WTC11 (cell line): ENCODE measurements around the gene CPNE8. TPM values are rescaled to one million over a fixed set of nuclear protein-coding genes. Genes with fewer than 3 reads are reported as not detected.

Source experiments
- ATAC-seq: fragments of 200-7000 bp; cut with Tn5 transposase; 2 replicates; pipeline ENCODE4 v1.10.0; 2021; ENCODE audit warnings: mild to moderate bottlenecking, moderate library complexity
- CTCF ChIA-PET: fragments of 300-600 bp; sonication (Branson Sonifier 250); formaldehyde crosslinking; loops from one replicate; lab custom pipeline; 2021; ENCODE audit warnings: antibody characterized with exemption; lab: Charles Lee
- POLR2A ChIA-PET: fragments of 350-600 bp; sonication (Branson Sonifier 250); formaldehyde crosslinking; loops from one replicate; lab custom pipeline; 2021; ENCODE audit warnings: antibody characterized with exemption; lab: Charles Lee
- DNase-seq: peaks from one replicate; pipeline ENCODE4 v3.0.0; 2021; ENCODE audit warnings: low spot score
- H3K27ac Mint-ChIP-seq: 2 replicates; pipeline ENCODE4 v1.8.0; 2021; ENCODE audit warnings: mixed read lengths
- H3K27me3 Mint-ChIP-seq: 2 replicates; pipeline ENCODE4 v1.8.0; 2021; ENCODE audit warnings: low read depth, mild to moderate bottlenecking, moderate library complexity, mixed read lengths
- H3K36me3 Mint-ChIP-seq: 2 replicates; pipeline ENCODE4 v1.8.0; 2021; ENCODE audit warnings: mixed read lengths
- H3K4me1 Mint-ChIP-seq: 2 replicates; pipeline ENCODE4 v1.8.0; 2022; ENCODE audit warnings: mixed read lengths
- H3K4me3 Mint-ChIP-seq: 2 replicates; pipeline ENCODE4 v1.8.0; 2021; ENCODE audit warnings: mild to moderate bottlenecking, moderate library complexity, mixed read lengths
- H3K9me3 Mint-ChIP-seq: 2 replicates; pipeline ENCODE4 v1.8.0; 2021; ENCODE audit warnings: mixed read lengths
- ATF1 ChIP-seq: sonication (generic); formaldehyde crosslinking; IDR thresholded peaks from 2 replicates; pipeline ENCODE4 v1.8.1; 2023; ENCODE audit warnings: mild to moderate bottlenecking, moderate library complexity, missing genetic modification reagents
- CREB1 ChIP-seq: sonication (generic); formaldehyde crosslinking; IDR thresholded peaks from 2 replicates; pipeline ENCODE4 v1.8.0; 2023; ENCODE audit warnings: mild to moderate bottlenecking, missing genetic modification reagents
- ELF4 ChIP-seq: sonication (generic); formaldehyde crosslinking; IDR thresholded peaks from 2 replicates; pipeline ENCODE4 v1.8.1; 2022; ENCODE audit warnings: low read depth, mild to moderate bottlenecking, moderate library complexity, missing genetic modification reagents
- EMX1 ChIP-seq: fragments of 250-450 bp; sonication (Bioruptor Pico); IDR thresholded peaks from 2 replicates; pipeline ENCODE4 v1.8.0; 2021; ENCODE audit warnings: mild to moderate bottlenecking
- ESRRA ChIP-seq: sonication (generic); formaldehyde crosslinking; IDR thresholded peaks from 2 replicates; pipeline ENCODE4 v1.8.1; 2022; ENCODE audit warnings: mild to moderate bottlenecking, missing genetic modification reagents, borderline replicate concordance
- FOXK1 ChIP-seq: sonication (generic); formaldehyde crosslinking; IDR thresholded peaks from 2 replicates; pipeline ENCODE4 v1.8.0; 2022; ENCODE audit warnings: mild to moderate bottlenecking, moderate library complexity, missing genetic modification reagents
- MXD4 ChIP-seq: fragments of 250-450 bp; sonication (Bioruptor Pico); IDR thresholded peaks from 2 replicates; pipeline ENCODE4 v1.8.0; 2021; ENCODE audit warnings: mild to moderate bottlenecking, moderate library complexity, borderline replicate concordance
- NFYB ChIP-seq: sonication (generic); formaldehyde crosslinking; conservative IDR thresholded peaks from 2 replicates; pipeline ENCODE4 v1.8.0; 2022; ENCODE audit warnings: low read depth, missing genetic modification reagents
- NR1H2 ChIP-seq: sonication (generic); formaldehyde crosslinking; IDR thresholded peaks from 2 replicates; pipeline ENCODE4 v1.9.0; 2021; ENCODE audit warnings: mild to moderate bottlenecking, moderate library complexity, missing genetic modification reagents
- NR3C1 ChIP-seq: sonication (generic); formaldehyde crosslinking; conservative IDR thresholded peaks from 2 replicates; pipeline ENCODE4 v1.8.1; 2023; ENCODE audit warnings: low read depth, mild to moderate bottlenecking, missing genetic modification reagents
- OVOL2 ChIP-seq: fragments of 250-450 bp; sonication (Bioruptor Pico); IDR thresholded peaks from 2 replicates; pipeline ENCODE4 v1.9.0; 2021; ENCODE audit warnings: mild to moderate bottlenecking, borderline replicate concordance
- SMAD3 ChIP-seq: sonication (generic); formaldehyde crosslinking; IDR thresholded peaks from 2 replicates; pipeline ENCODE4 v1.8.0; 2022; ENCODE audit warnings: missing genetic modification reagents, mild to moderate bottlenecking, borderline replicate concordance
- SP1 ChIP-seq: sonication (generic); formaldehyde crosslinking; conservative IDR thresholded peaks from 2 replicates; pipeline ENCODE4 v1.8.1; 2022; ENCODE audit warnings: missing genetic modification reagents
- TEAD4 ChIP-seq: sonication (generic); formaldehyde crosslinking; IDR thresholded peaks from 2 replicates; pipeline ENCODE4 v1.8.0; 2022; ENCODE audit warnings: mild to moderate bottlenecking, missing genetic modification reagents
- TP53 ChIP-seq: sonication (generic); formaldehyde crosslinking; IDR thresholded peaks from 2 replicates; pipeline ENCODE4 v1.8.1; 2023; ENCODE audit warnings: mild to moderate bottlenecking, missing genetic modification reagents
- ZNF121 ChIP-seq: sonication (generic); formaldehyde crosslinking; IDR thresholded peaks from 2 replicates; pipeline ENCODE4 v1.8.0; 2023; ENCODE audit warnings: missing genetic modification reagents
- ZNF219 ChIP-seq: sonication (generic); formaldehyde crosslinking; IDR thresholded peaks from 2 replicates; pipeline ENCODE4 v1.8.0; 2023; ENCODE audit warnings: missing genetic modification reagents, mild to moderate bottlenecking, borderline replicate concordance
- ZNF423 ChIP-seq: fragments of 250-450 bp; sonication (Bioruptor Pico); IDR thresholded peaks from 2 replicates; pipeline ENCODE4 v2.1.2; 2022; ENCODE audit warnings: mild to moderate bottlenecking, moderate library complexity
- total RNA-seq: library from RNA; stranded (reverse); gene quantifications from 3 replicates; pipeline ENCODE4 v1.2.3, GENCODE V29; 2021
- TF ChIP-seq, protein P1 (sequence below): sonication (generic); formaldehyde crosslinking; IDR thresholded peaks from 2 replicates; pipeline ENCODE4 v1.8.1; 2023; ENCODE audit warnings: mild to moderate bottlenecking, missing genetic modification reagents, moderate library complexity
- TF ChIP-seq, protein P2 (sequence below): sonication (generic); formaldehyde crosslinking; IDR thresholded peaks from 2 replicates; pipeline ENCODE4 v1.8.1; 2022; ENCODE audit warnings: mild to moderate bottlenecking, moderate library complexity, missing genetic modification reagents
- TF ChIP-seq, protein P3 (sequence below): fragments of 200-600 bp; IDR thresholded peaks from 2 replicates; pipeline ENCODE4 v1.8.0; 2022; ENCODE audit warnings: antibody characterized with exemption
- TF ChIP-seq, protein P4 (sequence below): fragments of 250-450 bp; sonication (Bioruptor Pico); IDR thresholded peaks from 2 replicates; pipeline ENCODE4 v1.9.0; 2021; ENCODE audit warnings: moderate library complexity, mild to moderate bottlenecking, inconsistent platforms, borderline replicate concordance
- TF ChIP-seq, protein P5 (sequence below): fragments of 250-450 bp; sonication (Bioruptor Pico); IDR thresholded peaks from 2 replicates; pipeline ENCODE4 v1.9.0; 2021; ENCODE audit warnings: mild to moderate bottlenecking
- TF ChIP-seq, protein P6 (sequence below): sonication (generic); formaldehyde crosslinking; IDR thresholded peaks from 2 replicates; pipeline ENCODE4 v1.8.0; 2022; ENCODE audit warnings: mild to moderate bottlenecking, missing genetic modification reagents
- TF ChIP-seq, protein P7 (sequence below): sonication (generic); formaldehyde crosslinking; IDR thresholded peaks from 2 replicates; pipeline ENCODE4 v1.8.1; 2022; ENCODE audit warnings: missing genetic modification reagents, borderline replicate concordance

Gene CPNE8
- total RNA-seq, 1 experiment from 2014 or later: 8.3 TPM

DNA sequence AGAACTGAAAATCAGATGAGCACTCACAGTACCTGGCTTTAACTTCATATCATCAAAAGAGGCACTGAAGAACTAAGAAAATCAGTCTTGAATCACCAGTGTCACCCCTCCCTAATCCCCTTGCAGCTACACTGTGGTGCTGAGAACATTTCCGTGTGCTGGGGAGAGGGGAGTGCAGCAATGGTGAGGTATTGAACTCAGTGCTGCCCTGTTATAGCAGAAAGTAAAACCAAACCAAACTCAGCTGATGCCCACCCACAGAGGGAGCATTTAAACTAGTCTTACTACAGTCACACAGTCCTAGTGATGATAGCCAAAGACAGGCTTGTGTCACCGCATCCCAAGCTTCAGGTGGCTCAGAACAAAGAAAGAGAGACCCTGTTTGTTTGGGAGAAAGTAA lies 122.1 kb downstream of the CPNE8 start (continued):
- TF ChIP-seq FOXK1 (CRISPR knock-in tag): no peak

DNA sequence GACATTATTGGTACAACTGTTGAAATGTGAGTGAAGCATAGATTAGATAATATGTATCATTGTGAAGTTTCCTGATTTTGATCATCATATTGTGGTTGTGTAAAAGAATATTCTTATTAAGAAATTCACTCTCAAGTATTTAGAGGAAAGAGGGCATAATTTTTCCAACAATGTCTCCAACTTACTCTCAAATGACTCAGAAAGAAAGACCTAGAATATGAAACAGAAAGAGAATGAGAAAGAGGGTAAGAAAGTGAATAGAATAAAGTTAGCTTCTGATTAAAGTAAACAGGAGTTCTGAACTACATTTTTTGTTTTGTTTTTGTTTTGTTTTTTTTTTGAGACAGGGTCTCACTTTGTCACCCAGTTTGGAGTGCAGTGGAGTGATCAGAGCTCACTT lies 123.0 kb downstream of the CPNE8 start:
- Mint-ChIP-seq H3K27me3 (no peaks in the 10 kb centered on the region), H3K9me3 (peaks cover 42% of the 10 kb centered on the region), H3K4me3 (no peak overlapping the region), H3K36me3 (peaks cover 17% of the 10 kb centered on the region), H3K4me1 (peaks cover 13% of the 10 kb centered on the region), H3K27ac (no peak overlapping the region)
- POLR2A ChIA-PET: no interaction called here
- CTCF ChIA-PET: no interaction called here
- DNase-seq (no peak), ATAC-seq (no peak)
- TF ChIP-seq, protein P1, sequence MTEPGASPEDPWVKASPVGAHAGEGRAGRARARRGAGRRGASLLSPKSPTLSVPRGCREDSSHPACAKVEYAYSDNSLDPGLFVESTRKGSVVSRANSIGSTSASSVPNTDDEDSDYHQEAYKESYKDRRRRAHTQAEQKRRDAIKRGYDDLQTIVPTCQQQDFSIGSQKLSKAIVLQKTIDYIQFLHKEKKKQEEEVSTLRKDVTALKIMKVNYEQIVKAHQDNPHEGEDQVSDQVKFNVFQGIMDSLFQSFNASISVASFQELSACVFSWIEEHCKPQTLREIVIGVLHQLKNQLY: no peak
- TF ChIP-seq NR1H2 (no peak), ATF1 (CRISPR knock-in tag) (no peak), ZNF423 (CRISPR knock-in tag) (no peak), NFYB (CRISPR knock-in tag) (no peak)

DNA sequence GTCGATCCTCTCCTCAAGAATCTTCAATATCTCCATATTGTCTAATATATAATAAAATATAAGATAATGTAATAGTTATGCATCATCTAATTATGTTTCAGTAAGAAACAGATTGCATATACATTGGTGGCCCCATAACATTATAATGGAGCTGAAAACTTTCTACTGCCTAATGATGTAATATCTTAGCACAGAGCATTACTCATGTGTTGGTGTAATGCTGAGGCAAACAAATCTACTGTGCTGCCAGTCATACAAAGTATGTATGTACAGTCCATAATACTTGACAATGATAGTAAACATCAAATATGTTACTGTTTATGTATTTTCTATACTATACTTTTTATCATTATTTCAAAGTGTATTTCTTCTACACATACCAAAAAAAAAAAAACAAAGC lies 128.7 kb downstream of the CPNE8 start:
- H3K9me3 Mint-ChIP-seq: peaks cover 28% of the 10 kb centered on the region
- POLR2A ChIA-PET: no interaction called here
- H3K4me3 Mint-ChIP-seq: no peak overlapping the region
- H3K36me3 Mint-ChIP-seq: peaks cover 15% of the 10 kb centered on the region
- H3K27ac Mint-ChIP-seq: no peak overlapping the region
- no peak for TF ChIP-seq ZNF423 (CRISPR knock-in tag)
- TF ChIP-seq ESRRA: no peak
- TF ChIP-seq, protein P2, sequence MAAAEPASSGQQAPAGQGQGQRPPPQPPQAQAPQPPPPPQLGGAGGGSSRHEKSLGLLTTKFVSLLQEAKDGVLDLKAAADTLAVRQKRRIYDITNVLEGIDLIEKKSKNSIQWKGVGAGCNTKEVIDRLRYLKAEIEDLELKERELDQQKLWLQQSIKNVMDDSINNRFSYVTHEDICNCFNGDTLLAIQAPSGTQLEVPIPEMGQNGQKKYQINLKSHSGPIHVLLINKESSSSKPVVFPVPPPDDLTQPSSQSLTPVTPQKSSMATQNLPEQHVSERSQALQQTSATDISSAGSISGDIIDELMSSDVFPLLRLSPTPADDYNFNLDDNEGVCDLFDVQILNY (CRISPR knock-in tag): no peak
- TF ChIP-seq ZNF219 (CRISPR knock-in tag): no peak
- no peak for TF ChIP-seq SP1 (CRISPR knock-in tag)
- TF ChIP-seq EMX1 (CRISPR knock-in tag): no peak
- TF ChIP-seq, protein P3, sequence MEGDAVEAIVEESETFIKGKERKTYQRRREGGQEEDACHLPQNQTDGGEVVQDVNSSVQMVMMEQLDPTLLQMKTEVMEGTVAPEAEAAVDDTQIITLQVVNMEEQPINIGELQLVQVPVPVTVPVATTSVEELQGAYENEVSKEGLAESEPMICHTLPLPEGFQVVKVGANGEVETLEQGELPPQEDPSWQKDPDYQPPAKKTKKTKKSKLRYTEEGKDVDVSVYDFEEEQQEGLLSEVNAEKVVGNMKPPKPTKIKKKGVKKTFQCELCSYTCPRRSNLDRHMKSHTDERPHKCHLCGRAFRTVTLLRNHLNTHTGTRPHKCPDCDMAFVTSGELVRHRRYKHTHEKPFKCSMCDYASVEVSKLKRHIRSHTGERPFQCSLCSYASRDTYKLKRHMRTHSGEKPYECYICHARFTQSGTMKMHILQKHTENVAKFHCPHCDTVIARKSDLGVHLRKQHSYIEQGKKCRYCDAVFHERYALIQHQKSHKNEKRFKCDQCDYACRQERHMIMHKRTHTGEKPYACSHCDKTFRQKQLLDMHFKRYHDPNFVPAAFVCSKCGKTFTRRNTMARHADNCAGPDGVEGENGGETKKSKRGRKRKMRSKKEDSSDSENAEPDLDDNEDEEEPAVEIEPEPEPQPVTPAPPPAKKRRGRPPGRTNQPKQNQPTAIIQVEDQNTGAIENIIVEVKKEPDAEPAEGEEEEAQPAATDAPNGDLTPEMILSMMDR: no peak
- TF ChIP-seq ZNF121 (CRISPR knock-in tag): no peak
- TF ChIP-seq, protein P4, sequence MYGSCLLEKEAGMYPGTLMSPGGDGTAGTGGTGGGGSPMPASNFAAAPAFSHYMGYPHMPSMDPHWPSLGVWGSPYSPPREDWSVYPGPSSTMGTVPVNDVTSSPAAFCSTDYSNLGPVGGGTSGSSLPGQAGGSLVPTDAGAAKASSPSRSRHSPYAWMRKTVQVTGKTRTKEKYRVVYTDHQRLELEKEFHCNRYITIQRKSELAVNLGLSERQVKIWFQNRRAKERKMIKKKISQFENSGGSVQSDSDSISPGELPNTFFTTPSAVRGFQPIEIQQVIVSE (CRISPR knock-in tag): no peak
- no peak for TF ChIP-seq CREB1 (CRISPR knock-in tag)
- TF ChIP-seq, protein P5, sequence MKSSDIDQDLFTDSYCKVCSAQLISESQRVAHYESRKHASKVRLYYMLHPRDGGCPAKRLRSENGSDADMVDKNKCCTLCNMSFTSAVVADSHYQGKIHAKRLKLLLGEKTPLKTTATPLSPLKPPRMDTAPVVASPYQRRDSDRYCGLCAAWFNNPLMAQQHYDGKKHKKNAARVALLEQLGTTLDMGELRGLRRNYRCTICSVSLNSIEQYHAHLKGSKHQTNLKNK (CRISPR knock-in tag): no peak
- no peak for TF ChIP-seq TEAD4 (CRISPR knock-in tag)
- no peak for TF ChIP-seq NR3C1
- H3K4me1 Mint-ChIP-seq: peaks cover 2% of the 10 kb centered on the region
- H3K27me3 Mint-ChIP-seq: no peaks in the 10 kb centered on the region
- CTCF ChIA-PET: interaction anchor here (0.8 kb wide), 1 partner anchor 496 kb away, joined by 4 read pairs; no protein-coding TSS in a partner anchor
- DNase-seq: no peak
- ATAC-seq: no peak

DNA sequence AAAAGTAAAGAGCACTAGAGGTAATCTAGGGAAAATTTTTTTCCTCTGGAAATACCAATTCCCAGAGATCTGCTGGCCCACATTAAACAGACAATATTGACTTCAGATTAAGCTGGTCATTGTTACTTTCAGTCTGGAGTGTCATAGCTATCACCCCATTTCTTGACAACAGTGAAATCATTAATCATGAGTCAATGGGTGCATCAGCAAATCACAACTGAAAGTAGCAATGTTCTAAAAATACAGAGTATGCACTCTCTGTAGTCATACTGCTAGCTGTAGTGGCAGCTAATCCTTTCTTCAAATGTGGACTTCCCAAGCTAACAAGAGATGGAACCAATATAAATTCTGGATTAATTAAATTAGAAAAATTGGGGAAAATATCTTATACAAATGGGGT lies 129.9 kb downstream of the CPNE8 start:
- Mint-ChIP-seq H3K9me3 (peaks cover 23% of the 10 kb centered on the region), H3K27me3 (no peaks in the 10 kb centered on the region), H3K4me3 (no peak overlapping the region), H3K36me3 (peaks cover 15% of the 10 kb centered on the region), H3K27ac (no peak overlapping the region), H3K4me1 (peaks cover under 1% of the 10 kb centered on the region)
- ATAC-seq (no peak), DNase-seq (no peak)
- CTCF ChIA-PET: no interaction called here
- POLR2A ChIA-PET: no interaction called here
- TF ChIP-seq, protein P6, sequence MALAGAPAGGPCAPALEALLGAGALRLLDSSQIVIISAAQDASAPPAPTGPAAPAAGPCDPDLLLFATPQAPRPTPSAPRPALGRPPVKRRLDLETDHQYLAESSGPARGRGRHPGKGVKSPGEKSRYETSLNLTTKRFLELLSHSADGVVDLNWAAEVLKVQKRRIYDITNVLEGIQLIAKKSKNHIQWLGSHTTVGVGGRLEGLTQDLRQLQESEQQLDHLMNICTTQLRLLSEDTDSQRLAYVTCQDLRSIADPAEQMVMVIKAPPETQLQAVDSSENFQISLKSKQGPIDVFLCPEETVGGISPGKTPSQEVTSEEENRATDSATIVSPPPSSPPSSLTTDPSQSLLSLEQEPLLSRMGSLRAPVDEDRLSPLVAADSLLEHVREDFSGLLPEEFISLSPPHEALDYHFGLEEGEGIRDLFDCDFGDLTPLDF (CRISPR knock-in tag): no peak
- TF ChIP-seq OVOL2 (CRISPR knock-in tag) (no peak), SMAD3 (no peak), MXD4 (CRISPR knock-in tag) (no peak), TP53 (CRISPR knock-in tag) (no peak), ELF4 (CRISPR knock-in tag) (no peak)
- TF ChIP-seq, protein P2 (CRISPR knock-in tag): no peak
- TF ChIP-seq, protein P7, sequence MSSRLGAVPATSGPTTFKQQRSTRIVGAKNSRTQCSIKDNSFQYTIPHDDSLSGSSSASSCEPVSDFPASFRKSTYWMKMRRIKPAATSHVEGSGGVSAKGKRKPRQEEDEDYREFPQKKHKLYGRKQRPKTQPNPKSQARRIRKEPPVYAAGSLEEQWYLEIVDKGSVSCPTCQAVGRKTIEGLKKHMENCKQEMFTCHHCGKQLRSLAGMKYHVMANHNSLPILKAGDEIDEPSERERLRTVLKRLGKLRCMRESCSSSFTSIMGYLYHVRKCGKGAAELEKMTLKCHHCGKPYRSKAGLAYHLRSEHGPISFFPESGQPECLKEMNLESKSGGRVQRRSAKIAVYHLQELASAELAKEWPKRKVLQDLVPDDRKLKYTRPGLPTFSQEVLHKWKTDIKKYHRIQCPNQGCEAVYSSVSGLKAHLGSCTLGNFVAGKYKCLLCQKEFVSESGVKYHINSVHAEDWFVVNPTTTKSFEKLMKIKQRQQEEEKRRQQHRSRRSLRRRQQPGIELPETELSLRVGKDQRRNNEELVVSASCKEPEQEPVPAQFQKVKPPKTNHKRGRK (CRISPR knock-in tag): no peak
